SK-N-SH (cell line): Measurements from ENCODE around the gene ZRANB3.

ENCODE experiments used
- CTCF ChIP-seq: fragments of 200-600 bp; sonication (generic); IDR thresholded peaks from 2 replicates; pipeline ENCODE4 v1.6.1; 2017; ENCODE audit warnings: antibody characterized with exemption, mild to moderate bottlenecking, moderate library complexity
- EP300 ChIP-seq, 2 experiments: IDR thresholded peaks; 2 replicates each; pipeline versions ENCODE4 v1.4.0 to v1.6.1; 2012; ENCODE audit warnings: borderline replicate concordance in 1 of 2, low read depth in 1 of 2, low read length in 1 of 2
- EZH2phosphoT487 ChIP-seq: fragments of 200-600 bp; sonication (generic); IDR thresholded peaks from 2 replicates; pipeline ENCODE4 v1.6.1; 2017; ENCODE audit warnings: low read depth, mixed run types, mild to moderate bottlenecking, antibody characterized with exemption, moderate library complexity, borderline replicate concordance
- FOXJ3 ChIP-seq: sonication (generic); formaldehyde crosslinking; IDR thresholded peaks from 2 replicates; pipeline ENCODE4 v1.5.1; 2020; ENCODE audit warnings: mild to moderate bottlenecking, missing genetic modification reagents
- JUND ChIP-seq: IDR thresholded peaks from 2 replicates; pipeline ENCODE4 v1.4.0; 2012
- MAX ChIP-seq: IDR thresholded peaks from 2 replicates; pipeline ENCODE4 v1.4.0; 2012; ENCODE audit warnings: low read depth
- MXI1 ChIP-seq: IDR thresholded peaks from 2 replicates; pipeline ENCODE4 v1.6.1; 2012; ENCODE audit warnings: mild to moderate bottlenecking, low read depth, low read length, improper control_type of control experiment
- POLR2AphosphoS5 ChIP-seq: IDR thresholded peaks from 2 replicates; pipeline ENCODE4 v1.6.1; 2012; ENCODE audit warnings: low read depth, low read length
- RAD21 ChIP-seq: IDR thresholded peaks from 2 replicates; pipeline ENCODE4 v1.6.1; 2012; ENCODE audit warnings: mild to moderate bottlenecking, low read length
- RFX5 ChIP-seq: IDR thresholded peaks from 2 replicates; pipeline ENCODE4 v1.6.1; 2012; ENCODE audit warnings: mild to moderate bottlenecking, improper control_type of control experiment, low read length
- SIN3A ChIP-seq: IDR thresholded peaks from 2 replicates; pipeline ENCODE4 v1.6.1; 2012; ENCODE audit warnings: low read depth, mild to moderate bottlenecking, low read length, moderate library complexity, borderline replicate concordance
- TCF12 ChIP-seq: IDR thresholded peaks from 2 replicates; pipeline ENCODE4 v1.4.0; 2012
- ZBTB33 ChIP-seq: IDR thresholded peaks from 2 replicates; pipeline ENCODE4 v1.4.0; 2012; ENCODE audit warnings: low read depth, borderline replicate concordance

GRCh38 chr2:135230150-135230549 is 300.9 kb downstream of the ZRANB3 start:
- TF ChIP-seq FOXJ3 (CRISPR knock-in tag) (no peak), MAX (no peak), EP300 (IDR thresholded peaks at IDR 0.05; ENCODE audit: borderline replicate concordance in 1 of 2, low read depth in 1 of 2, low read length in 1 of 2) (no peak), CTCF (no peak), EZH2phosphoT487 (no peak), JUND (no peak), POLR2AphosphoS5 (no peak), MXI1 (no peak), ZBTB33 (no peak), RAD21 (no peak), TCF12 (no peak), RFX5 (no peak), SIN3A (no peak)
